HG02798 (cell line): ENCODE results near the gene FXYD6.

Experiments used
- ATAC-seq: cut with Tn5 transposase; IDR thresholded peaks from one replicate; pipeline ENCODE4 v1.9.1; 2021; ENCODE audit warnings: mild to moderate bottlenecking; ENCODE audit not compliant: unreplicated experiment, poor library complexity

The FXYD6 gene

GRCh38 chr11:117852309-117852708 lies 24.1 kb downstream of the FXYD6 start:
- no peak for ATAC-seq

GRCh38 chr11:117851852-117852251 lies 24.6 kb downstream of the FXYD6 start:
- no peak for ATAC-seq

GRCh38 chr11:117851106-117851505 lies 25.4 kb downstream of the FXYD6 start:
- ATAC-seq: no peak

GRCh38 chr11:117849781-117850414 lies 26.6 kb downstream of the FXYD6 start:
- no peak for ATAC-seq

GRCh38 chr11:117843666-117844484 lies 32.6 kb downstream of the FXYD6 start:
- ATAC-seq: peak; percentile 59

GRCh38 chr11:117842131-117842941 lies 34.1 kb downstream of the FXYD6 start:
- peak; percentile 39 for ATAC-seq

GRCh38 chr11:117841551-117842031 lies 34.9 kb downstream of the FXYD6 start:
- no peak for ATAC-seq

GRCh38 chr11:117840881-117841550 lies 35.4 kb downstream of the FXYD6 start:
- ATAC-seq: no peak

GRCh38 chr11:117839936-117840813 lies 36.3 kb downstream of the FXYD6 start:
- no peak for ATAC-seq

- ATAC-seq: no peak
These were observed 37.0 kb downstream of the FXYD6 start for GRCh38 chr11:117839380-117839881.

GRCh38 chr11:117838901-117839300 lies 37.6 kb downstream of the FXYD6 start:
- no peak for ATAC-seq

GRCh38 chr11:117837791-117838190 lies 38.7 kb downstream of the FXYD6 start:
- ATAC-seq: no peak

- ATAC-seq: no peak
These were observed 39.2 kb downstream of the FXYD6 start for GRCh38 chr11:117837070-117837776.

- no peak for ATAC-seq
These were observed 40.1 kb downstream of the FXYD6 start for GRCh38 chr11:117836077-117836960.

GRCh38 chr11:117835576-117835975 lies 40.9 kb downstream of the FXYD6 start:
- ATAC-seq: no peak

- no peak for ATAC-seq
These were observed 41.5 kb downstream of the FXYD6 start for GRCh38 chr11:117834838-117835443.
